ENCODE data around the gene TBX15. TPM values are rescaled to one million over a fixed set of nuclear protein-coding genes. Genes with fewer than 3 reads are reported as not detected.

Gene TBX15
- polyA plus RNA-seq, 10 donors: 44.9 to 72.2 (median 59.0) TPM

Other genes with a start within 250 kb of the TBX15 start
- 10 to 100 TPM; 15.3 to 24.5 (median 20.6) TPM for gene WARS2, start 152.3 kb upstream of the TBX15 start, polyA plus RNA-seq (ENCODE audit: insufficient read length in 10 of 10)

Data from muscle of back (tissue), 10 donors.